SK-N-SH (cell line): ENCODE measurements around the gene TUBB1. TPM values are rescaled to one million over a fixed set of nuclear protein-coding genes. Genes with fewer than 3 reads are reported as not detected.
A peak's percentile ranks its signal among the peaks of the same experiment; 100 is the strongest.

Experiments
- CTCF ChIA-PET: fragments of 300-600, 350-600 bp; formaldehyde crosslinking; extraction: SDS; loops from one replicate; lab custom pipeline; 2021; lab: Yijun Ruan, JAX
- POLR2A ChIA-PET: fragments of 350-600 bp; sonication (Branson Sonifier 250); formaldehyde crosslinking; extraction: SDS; loops from one replicate; lab custom pipeline; 2020; ENCODE audit warnings: antibody characterized with exemption, inconsistent platforms; lab: Yijun Ruan, JAX
- DNase-seq: peaks from one replicate; pipeline ENCODE4 v3.0.0; 2012
- H2AFZ ChIP-seq: fragments of 200-600 bp; sonication (generic); 2 replicates; pipeline ENCODE4 v1.8.1; 2016; ENCODE audit warnings: antibody characterized with exemption, mild to moderate bottlenecking, low read depth
- H3F3A ChIP-seq: fragments of 200-600 bp; sonication (generic); replicated peaks from 2 replicates; pipeline ENCODE3; 2016; ENCODE audit warnings: antibody characterized with exemption, mild to moderate bottlenecking; ENCODE audit not compliant: insufficient read depth
- H3K27ac ChIP-seq, 2 experiments: fragments of 200-500 bp in 1 of 2; fragments of 200-600 bp in 1 of 2; sonication (Bioruptor generic) in 1 of 2; sonication (generic), shearing (Covaris generic) in 1 of 2; 2 replicates each; pipeline versions ENCODE4 v1.5.1 to v1.6.1; 2014 to 2016; ENCODE audit warnings: low read depth in 2 of 2, inconsistent platforms in 1 of 2, low read length in 1 of 2, mild to moderate bottlenecking in 1 of 2, mixed read lengths in 1 of 2
- H3K27me3 ChIP-seq: fragments of 200-600 bp; sonication (generic), shearing (Covaris generic); 2 replicates; pipeline ENCODE4 v1.6.1; 2016; ENCODE audit warnings: mixed run types; ENCODE audit not compliant: insufficient read depth
- H3K36me3 ChIP-seq, 2 experiments: fragments of 200-500 bp in 1 of 2; fragments of 200-600 bp in 1 of 2; sonication (Bioruptor generic) in 1 of 2; sonication (generic) in 1 of 2; replicated peaks in 1 of 2; 2 replicates each; pipeline versions ENCODE3 to v1.5.1; 2014 to 2016; ENCODE audit warnings: low read length in 1 of 2, mild to moderate bottlenecking in 1 of 2; ENCODE audit not compliant: insufficient read depth in 2 of 2, control insufficient read depth in 1 of 2
- H3K4me1 ChIP-seq, 2 experiments: fragments of 200-500 bp in 1 of 2; fragments of 200-600 bp in 1 of 2; sonication (Bioruptor generic) in 1 of 2; sonication (generic), shearing (Covaris generic) in 1 of 2; 2 replicates each; pipeline versions ENCODE4 v1.5.1 to v1.6.1; 2014 to 2016; ENCODE audit warnings: low read depth in 1 of 2, low read length in 1 of 2, mixed run types in 1 of 2; ENCODE audit not compliant: insufficient read depth in 2 of 2, control insufficient read depth in 1 of 2
- H3K4me2 ChIP-seq: fragments of 200-600 bp; sonication (generic), shearing (Covaris generic); 2 replicates; pipeline ENCODE4 v1.6.1; 2017; ENCODE audit warnings: mixed run types
- H3K4me3 ChIP-seq, 2 experiments: fragments of 200-500 bp in 1 of 2; fragments of 200-600 bp in 1 of 2; sonication (Bioruptor generic) in 1 of 2; sonication (generic), shearing (Covaris generic) in 1 of 2; 2 replicates each; pipeline versions ENCODE4 v1.5.1 to v1.8.1; 2014 to 2016; ENCODE audit warnings: low read depth in 2 of 2, inconsistent platforms in 1 of 2, low read length in 1 of 2, mild to moderate bottlenecking in 1 of 2, mixed read lengths in 1 of 2, moderate library complexity in 1 of 2
- H3K79me2 ChIP-seq: fragments of 200-600 bp; sonication (generic); 2 replicates; pipeline ENCODE4 v1.8.1; 2017; ENCODE audit warnings: mild to moderate bottlenecking; ENCODE audit not compliant: insufficient read depth
- H3K9ac ChIP-seq: fragments of 200-600 bp; sonication (generic); 2 replicates; pipeline ENCODE4 v1.6.1; 2017; ENCODE audit warnings: mixed run types
- H3K9me2 ChIP-seq: fragments of 200-600 bp; sonication (generic); 2 replicates; pipeline ENCODE4 v1.6.1; 2017; ENCODE audit warnings: mixed run types
- H3K9me3 ChIP-seq: fragments of 200-600 bp; sonication (generic); 2 replicates; pipeline ENCODE4 v1.6.1; 2017; ENCODE audit warnings: mixed run types, mild to moderate bottlenecking, moderate library complexity
- H4K20me1 ChIP-seq: fragments of 200-600 bp; sonication (generic); 2 replicates; pipeline ENCODE4 v1.6.1; 2017; ENCODE audit warnings: mild to moderate bottlenecking, mixed run types; ENCODE audit not compliant: insufficient read depth
- CHD2 ChIP-seq: fragments of 150-350 bp; IDR thresholded peaks from 2 replicates; pipeline ENCODE4 v1.6.1; 2018; ENCODE audit warnings: low read length; ENCODE audit not compliant: partially characterized antibody
- EP300 ChIP-seq, 2 experiments: IDR thresholded peaks; 2 replicates each; pipeline versions ENCODE4 v1.4.0 to v1.6.1; 2012; ENCODE audit warnings: borderline replicate concordance in 1 of 2, low read depth in 1 of 2, low read length in 1 of 2
- FOXJ3 ChIP-seq: sonication (generic); formaldehyde crosslinking; IDR thresholded peaks from 2 replicates; pipeline ENCODE4 v1.5.1; 2020; ENCODE audit warnings: mild to moderate bottlenecking, missing genetic modification reagents
- FOXM1 ChIP-seq: IDR thresholded peaks from 2 replicates; pipeline ENCODE4 v1.4.0; 2012; ENCODE audit warnings: low read depth, mild to moderate bottlenecking
- GATA2 ChIP-seq: sonication (generic); formaldehyde crosslinking; IDR thresholded peaks from 2 replicates; pipeline ENCODE4 v1.5.0; 2020; ENCODE audit warnings: mild to moderate bottlenecking, missing genetic modification reagents
- JUND ChIP-seq: IDR thresholded peaks from 2 replicates; pipeline ENCODE4 v1.4.0; 2012
- PBX3 ChIP-seq: IDR thresholded peaks from 2 replicates; pipeline ENCODE4; 2012
- POLR2AphosphoS5 ChIP-seq: IDR thresholded peaks from 2 replicates; pipeline ENCODE4 v1.6.1; 2012; ENCODE audit warnings: low read depth, low read length
- RAD21 ChIP-seq: IDR thresholded peaks from 2 replicates; pipeline ENCODE4 v1.6.1; 2012; ENCODE audit warnings: mild to moderate bottlenecking, low read length
- RCOR1 ChIP-seq: fragments of 150-350 bp; IDR thresholded peaks from 2 replicates; pipeline ENCODE4 v1.6.1; 2017; ENCODE audit warnings: antibody characterized with exemption, low read length
- RXRA ChIP-seq: IDR thresholded peaks from 2 replicates; pipeline ENCODE4 v1.4.0; 2012; ENCODE audit warnings: low read depth, mild to moderate bottlenecking, borderline replicate concordance
- SIN3A ChIP-seq: IDR thresholded peaks from 2 replicates; pipeline ENCODE4 v1.6.1; 2012; ENCODE audit warnings: low read depth, mild to moderate bottlenecking, low read length, moderate library complexity, borderline replicate concordance
- TCF12 ChIP-seq: IDR thresholded peaks from 2 replicates; pipeline ENCODE4 v1.4.0; 2012
- ZBTB33 ChIP-seq: IDR thresholded peaks from 2 replicates; pipeline ENCODE4 v1.4.0; 2012; ENCODE audit warnings: low read depth, borderline replicate concordance
- WGBS: methylation state at CpG from one replicate; pipeline ENCODE4 v1.1.6; 2017; ENCODE audit warnings: low lambda C conversion rate; 5-methylcytosine and 5-hydroxymethylcytosine counted together
- polyA plus RNA-seq, 3 experiments: library from polyadenylated mRNA; depleted of rRNA; stranded (reverse); fragments of >200 nt; gene quantifications; 2 replicates each; pipeline ENCODE4 v1.2.3, GENCODE V29; 2012
- TF ChIP-seq, protein P1 (sequence below): fragments of 150-350 bp; IDR thresholded peaks from 2 replicates; pipeline ENCODE4 v1.6.1; 2016; ENCODE audit warnings: mild to moderate bottlenecking, low read depth, low read length

The TUBB1 gene
- polyA plus RNA-seq, 1 of the 3 experiments (the other 2 are of a cell fraction), result not detected

- H3K9ac ChIP-seq, result peak overlapping the region; percentile 55; the same call in 1 of the 2 replicates
- H3K4me3 ChIP-seq, result no peak overlapping the region
- CTCF ChIA-PET, result interaction anchor here (0.6 to 1.4 kb wide), 3 partner anchors 132 to 444 kb away, joined by 3 to 4 read pairs (median 3); no protein-coding TSS in a partner anchor
- no peaks in the 10 kb centered on the region for H4K20me1 ChIP-seq
- peak overlapping the region; percentile 64; the same call in 1 of the 2 replicates for H2AFZ ChIP-seq
- 76% methylated on average over 3 of the region's 8 CpGs for WGBS
- POLR2A ChIA-PET, result interaction anchor here (0.9 kb wide), 1 partner anchor 21 kb away, joined by 3 read pairs; the partner anchor contains the start of gene ATP5F1E
- no peaks in the 10 kb centered on the region for H3K36me3 ChIP-seq
- H3K4me2 ChIP-seq, result 0 out of 2 replicates have a peak overlapping the region, but pooled peaks have one; percentile 50
- H3K9me3 ChIP-seq, result no peaks in the 10 kb centered on the region
- H3K27me3 ChIP-seq, result no peaks in the 10 kb centered on the region
- H3K27ac ChIP-seq, result peak overlapping the region in 1 of 2 experiments; percentile 84; a peak in 3 of 4 replicates
- TF ChIP-seq ZBTB33 (no peak), RCOR1 (no peak), FOXM1 (no peak)
- TF ChIP-seq, all 33 proteins: peak for 0
- no peaks in the 10 kb centered on the region for H3K9me2 ChIP-seq
- no peak for DNase-seq
- peaks cover 22 to 24% of the 10 kb centered on the region in 2 experiments; a peak in 3 of 4 replicates for H3K4me1 ChIP-seq
- H3F3A ChIP-seq, result peaks cover 12% of the 10 kb centered on the region
- H3K79me2 ChIP-seq, result no peaks in the 10 kb centered on the region
Measured at GRCh38 chr20:59010321-59010994, 8.8 kb upstream of the TUBB1 start.

GRCh38 chr20:59010995-59011873, 8.0 kb upstream of the TUBB1 start:
- POLR2A ChIA-PET, result no interaction called here
- peaks cover 24 to 30% of the 10 kb centered on the region in 2 experiments; a peak in 3 of 4 replicates for H3K4me1 ChIP-seq
- H3F3A ChIP-seq, result peaks cover 12% of the 10 kb centered on the region
- H3K36me3 ChIP-seq, result no peaks in the 10 kb centered on the region
- DNase-seq, result no peak
- H3K27me3 ChIP-seq, result no peaks in the 10 kb centered on the region
- H4K20me1 ChIP-seq, result no peaks in the 10 kb centered on the region
- H2AFZ ChIP-seq, result peak overlapping the region; percentile 64
- H3K9ac ChIP-seq, result peak overlapping the region; percentile 55; the same call in 1 of the 2 replicates
- no peaks in the 10 kb centered on the region for H3K9me3 ChIP-seq
- CTCF ChIA-PET, result interaction anchor here (0.6 to 1.0 kb wide), 2 partner anchors 393 to 774 kb away, joined by 3 to 4 read pairs; no protein-coding TSS in a partner anchor
- 71% methylated on average over 17 of the region's 17 CpGs for WGBS
- H3K4me3 ChIP-seq, result no peak overlapping the region
- H3K27ac ChIP-seq, result peak overlapping the region; percentile 36 to 84; a peak in 3 of 4 replicates
- H3K79me2 ChIP-seq, result no peaks in the 10 kb centered on the region
- peak overlapping the region; percentile 50 for H3K4me2 ChIP-seq
- no peaks in the 10 kb centered on the region for H3K9me2 ChIP-seq
- no peak for TF ChIP-seq RCOR1
- no peak for TF ChIP-seq FOXJ3 (CRISPR knock-in tag)
- TF ChIP-seq CHD2, result no peak
- TF ChIP-seq, protein P1, sequence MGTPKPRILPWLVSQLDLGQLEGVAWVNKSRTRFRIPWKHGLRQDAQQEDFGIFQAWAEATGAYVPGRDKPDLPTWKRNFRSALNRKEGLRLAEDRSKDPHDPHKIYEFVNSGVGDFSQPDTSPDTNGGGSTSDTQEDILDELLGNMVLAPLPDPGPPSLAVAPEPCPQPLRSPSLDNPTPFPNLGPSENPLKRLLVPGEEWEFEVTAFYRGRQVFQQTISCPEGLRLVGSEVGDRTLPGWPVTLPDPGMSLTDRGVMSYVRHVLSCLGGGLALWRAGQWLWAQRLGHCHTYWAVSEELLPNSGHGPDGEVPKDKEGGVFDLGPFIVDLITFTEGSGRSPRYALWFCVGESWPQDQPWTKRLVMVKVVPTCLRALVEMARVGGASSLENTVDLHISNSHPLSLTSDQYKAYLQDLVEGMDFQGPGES, result no peak
- no peak for TF ChIP-seq JUND
- TF ChIP-seq EP300 (IDR thresholded peaks at IDR 0.05; ENCODE audit: borderline replicate concordance in 1 of 2, low read depth in 1 of 2, low read length in 1 of 2), result 0 out of 4 replicates have a peak, but pooled peaks of 1 of the 2 experiments have one; percentile 17
- peak; percentile 36; the same call in 1 of the 2 replicates for TF ChIP-seq TCF12
- peak; percentile 28; the same call in 1 of the 2 replicates for TF ChIP-seq PBX3
- TF ChIP-seq GATA2, result no peak
- no peak for TF ChIP-seq RAD21
- TF ChIP-seq POLR2AphosphoS5, result no peak
- no peak for TF ChIP-seq ZBTB33
- TF ChIP-seq RXRA, result no peak
- no peak for TF ChIP-seq SIN3A
